Mesendoderm (in vitro differentiated cells): ENCODE measurements around the gene POR.

ENCODE experiments used
- DNase-seq: peaks from one replicate; pipeline ENCODE4 v3.0.0; 2013
- H2AK5ac ChIP-seq: 2 replicates; pipeline ENCODE4 v1.6.1; 2013; ENCODE audit warnings: low read length, inconsistent platforms
- H2BK120ac ChIP-seq: 2 replicates; pipeline ENCODE4 v1.6.1; 2013; ENCODE audit warnings: low read depth, mild to moderate bottlenecking, low read length, moderate library complexity, mixed read lengths
- H2BK15ac ChIP-seq: replicated peaks from 2 replicates; pipeline ENCODE4 v1.6.1; 2013; ENCODE audit warnings: low read depth, mild to moderate bottlenecking, moderate library complexity
- H2BK5ac ChIP-seq: 2 replicates; pipeline ENCODE4 v1.6.1; 2013; ENCODE audit warnings: low read length, inconsistent platforms
- H3K18ac ChIP-seq: 2 replicates; pipeline ENCODE4 v1.6.1; 2013; ENCODE audit warnings: mild to moderate bottlenecking, low read length, mixed read lengths
- H3K23ac ChIP-seq: one replicate; pipeline ENCODE4 v1.6.1; 2013; ENCODE audit warnings: low read length
- H3K27ac ChIP-seq: 2 replicates; pipeline ENCODE4 v1.5.1; 2013; ENCODE audit warnings: low read depth, mild to moderate bottlenecking, inconsistent platforms, low read length, moderate library complexity
- H3K27me3 ChIP-seq: 2 replicates; pipeline ENCODE4 v1.6.1; 2013; ENCODE audit warnings: low read length, control low read depth, mild to moderate bottlenecking, inconsistent platforms; ENCODE audit not compliant: insufficient read depth, poor library complexity
- H3K36me3 ChIP-seq: 2 replicates; pipeline ENCODE4 v1.6.1; 2013; ENCODE audit warnings: low read length, inconsistent platforms; ENCODE audit not compliant: control insufficient read depth, insufficient read depth
- H3K4ac ChIP-seq: one replicate; pipeline ENCODE4 v1.6.1; 2013; ENCODE audit warnings: low read depth, mild to moderate bottlenecking, low read length, moderate library complexity
- H3K4me1 ChIP-seq: 2 replicates; pipeline ENCODE4 v1.6.1; 2013; ENCODE audit warnings: low read depth, low read length, inconsistent platforms; ENCODE audit not compliant: control insufficient read depth
- H3K4me2 ChIP-seq: 2 replicates; pipeline ENCODE4 v1.6.1; 2013; ENCODE audit warnings: low read length
- H3K4me3 ChIP-seq: 2 replicates; pipeline ENCODE4 v1.5.1; 2013; ENCODE audit warnings: mild to moderate bottlenecking, low read length
- H3K56ac ChIP-seq: one replicate; pipeline ENCODE4 v1.6.1; 2013; ENCODE audit warnings: low read length
- H3K79me1 ChIP-seq: 2 replicates; pipeline ENCODE4 v1.6.1; 2013; ENCODE audit warnings: low read length, inconsistent platforms
- H3K79me2 ChIP-seq: 2 replicates; pipeline ENCODE4 v1.6.1; 2013; ENCODE audit warnings: mild to moderate bottlenecking, low read length; ENCODE audit not compliant: control insufficient read depth, insufficient read depth
- H3K9ac ChIP-seq: 2 replicates; pipeline ENCODE4 v1.6.1; 2013; ENCODE audit warnings: low read length, inconsistent platforms
- H4K5ac ChIP-seq: one replicate; pipeline ENCODE4 v1.6.1; 2013; ENCODE audit warnings: low read length
- H4K8ac ChIP-seq: one replicate; pipeline ENCODE4 v1.6.1; 2013; ENCODE audit warnings: low read depth, mild to moderate bottlenecking, control low read depth, low read length, moderate library complexity
- WGBS: extraction: QIAGEN DNeasy Blood & Tissue Kit; methylation state at CpG from one replicate; pipeline ENCODE4 v1.1.7; 2013; ENCODE audit warnings: low lambda C conversion rate, missing lambda C conversion rate; ENCODE audit not compliant: insufficient coverage; ENCODE audit errors: extremely low coverage; 5-methylcytosine and 5-hydroxymethylcytosine counted together

The POR gene

DNA sequence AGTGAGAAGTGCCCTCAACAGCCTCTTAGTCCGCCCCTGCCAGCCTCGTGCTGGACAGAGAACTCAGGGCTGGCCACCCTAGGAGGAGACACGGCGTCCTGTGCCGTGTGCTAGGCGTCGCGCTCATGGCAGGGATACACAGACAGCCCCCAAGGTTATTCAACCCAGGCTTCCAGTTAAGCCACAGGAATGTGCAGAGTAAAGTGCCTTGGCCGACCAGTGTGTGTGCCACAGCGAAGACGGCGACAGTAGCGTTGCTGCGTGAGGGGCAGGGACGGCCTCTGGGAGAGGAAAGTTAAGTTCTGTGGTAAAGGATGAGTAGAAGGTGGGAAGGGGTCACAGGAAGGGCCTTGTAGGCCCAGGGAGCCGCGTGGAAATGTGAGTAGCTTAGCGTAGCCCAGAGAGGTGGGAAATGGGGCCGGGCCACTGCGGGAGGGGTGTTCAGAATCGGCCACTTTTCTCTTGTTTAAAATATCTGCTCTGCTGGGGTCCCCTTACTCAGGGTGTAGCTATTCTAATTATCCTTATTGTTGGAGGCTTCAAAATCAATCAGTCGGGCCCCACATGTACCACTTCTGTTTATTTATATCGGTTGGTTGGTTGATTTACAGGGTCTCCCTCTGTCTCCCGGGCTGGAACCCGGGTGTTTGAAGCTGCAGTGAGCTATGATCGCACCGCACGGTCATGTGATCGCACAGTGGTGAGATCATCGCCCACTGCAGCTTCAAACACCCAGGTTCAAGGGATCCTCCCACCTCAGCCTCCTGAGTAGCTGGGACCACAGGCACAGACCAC, 54.9 kb downstream of the POR start:
- H3K56ac ChIP-seq = no peak overlapping the region
- H2BK5ac ChIP-seq = no peak overlapping the region
- H4K5ac ChIP-seq = no peak overlapping the region
- no peak overlapping the region for H3K4me2 ChIP-seq
- no peaks in the 10 kb centered on the region for H3K79me1 ChIP-seq
- no peaks in the 10 kb centered on the region for H3K27me3 ChIP-seq
- H2AK5ac ChIP-seq = no peak overlapping the region
- H4K8ac ChIP-seq = no peak overlapping the region
- H2BK15ac ChIP-seq = no peak overlapping the region
- DNase-seq = no peak
- H3K9ac ChIP-seq = no peak overlapping the region
- H2BK120ac ChIP-seq = no peak overlapping the region
- H3K36me3 ChIP-seq = peaks cover 1% of the 10 kb centered on the region
- H3K4ac ChIP-seq = no peak overlapping the region
- no peak overlapping the region for H3K27ac ChIP-seq
- no CpG with 5 or more reads among the region's 30 CpGs for WGBS
- H3K4me1 ChIP-seq = no peaks in the 10 kb centered on the region
- no peaks in the 10 kb centered on the region for H3K79me2 ChIP-seq
- H3K4me3 ChIP-seq = no peak overlapping the region
- no peak overlapping the region for H3K18ac ChIP-seq
- no peak overlapping the region for H3K23ac ChIP-seq

DNA sequence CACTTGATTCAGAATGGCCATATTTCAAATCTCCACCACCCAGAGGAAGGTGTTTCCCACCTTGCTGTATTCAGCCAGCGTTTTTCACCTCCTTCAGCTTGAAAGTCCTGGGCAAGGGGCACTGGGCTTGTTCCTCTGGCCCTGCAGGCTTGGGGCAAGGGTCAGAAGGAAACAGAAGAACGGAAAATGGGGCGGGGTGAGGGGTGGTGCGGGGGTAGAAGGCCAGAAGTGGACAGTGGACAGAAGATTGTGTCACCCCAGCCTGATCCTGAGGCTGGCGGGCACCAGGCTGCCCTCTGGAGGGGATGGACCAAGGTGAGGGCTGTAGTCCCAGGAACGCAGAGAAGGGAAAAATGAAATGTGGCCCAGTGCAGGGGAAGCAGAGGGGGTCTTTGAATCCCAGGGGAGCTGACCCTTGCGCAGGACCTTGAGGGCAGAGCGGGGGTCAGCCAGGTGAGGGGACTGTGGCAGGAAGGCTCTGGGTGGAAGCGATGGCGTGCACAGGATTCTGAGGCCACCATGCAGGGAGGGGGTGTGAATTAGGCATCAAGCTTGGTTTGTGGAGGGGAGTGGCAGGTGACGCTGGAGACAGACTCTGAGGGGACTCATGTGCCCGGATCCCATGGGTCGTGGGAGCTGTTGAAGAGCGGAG, 56.5 kb downstream of the POR start:
- H3K4me2 ChIP-seq = no peak overlapping the region
- no peak overlapping the region for H3K23ac ChIP-seq
- no peak overlapping the region for H3K18ac ChIP-seq
- DNase-seq = no peak
- no peak overlapping the region for H3K27ac ChIP-seq
- no peaks in the 10 kb centered on the region for H3K27me3 ChIP-seq
- H3K4me3 ChIP-seq = no peak overlapping the region
- H2AK5ac ChIP-seq = no peak overlapping the region
- no peak overlapping the region for H3K4ac ChIP-seq
- H4K8ac ChIP-seq = no peak overlapping the region
- no peak overlapping the region for H3K56ac ChIP-seq
- no peak overlapping the region for H2BK120ac ChIP-seq
- no peaks in the 10 kb centered on the region for H3K79me1 ChIP-seq
- no peak overlapping the region for H4K5ac ChIP-seq
- peaks cover 1% of the 10 kb centered on the region for H3K36me3 ChIP-seq
- H3K9ac ChIP-seq = no peak overlapping the region
- H3K4me1 ChIP-seq = no peaks in the 10 kb centered on the region
- no peaks in the 10 kb centered on the region for H3K79me2 ChIP-seq
- H2BK15ac ChIP-seq = no peak overlapping the region
- no CpG with 5 or more reads among the region's 14 CpGs for WGBS
- no peak overlapping the region for H2BK5ac ChIP-seq

DNA sequence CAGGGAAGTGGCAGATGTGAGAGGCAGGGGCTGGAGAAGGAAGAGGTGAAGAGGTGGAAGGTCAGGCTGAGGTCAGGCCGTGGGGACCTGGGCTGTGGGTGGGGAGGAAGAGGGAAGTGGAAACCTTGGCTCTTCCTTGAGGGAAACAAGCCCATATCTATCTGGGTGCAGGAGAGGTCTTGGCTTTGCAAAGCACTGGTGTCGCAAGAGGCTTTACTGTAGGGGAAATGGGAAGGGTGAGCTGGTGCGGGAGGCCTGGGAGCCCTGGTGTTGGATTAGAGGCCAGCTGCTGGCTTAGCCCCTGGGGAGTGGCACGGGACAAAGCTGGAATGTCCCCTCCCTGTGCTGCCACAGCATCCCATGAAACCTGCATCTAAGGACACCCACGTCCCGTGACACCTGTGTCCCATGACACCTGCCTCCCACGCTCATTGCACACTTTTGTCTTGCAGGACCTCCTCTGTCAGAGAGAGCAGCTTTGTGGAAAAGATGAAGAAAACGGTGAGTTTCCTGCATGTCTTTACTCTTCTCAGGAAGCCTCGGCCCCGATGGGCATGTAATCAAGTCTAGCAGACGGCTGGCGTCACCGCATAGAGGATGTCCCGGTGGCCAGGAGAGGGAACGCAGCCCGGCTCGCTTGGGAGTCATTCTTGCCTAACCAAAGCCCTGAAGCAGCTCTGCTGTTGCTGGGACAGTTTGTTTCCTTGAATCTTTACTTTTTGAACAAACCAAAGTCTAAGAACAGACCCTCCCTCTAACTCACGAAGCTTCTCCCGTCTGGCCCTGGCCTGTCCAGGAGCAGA, 57.2 kb downstream of the POR start:
- peak; percentile 53 for DNase-seq
- Histone ChIP-seq H3K9ac (no peak overlapping the region), H2BK120ac (no peak overlapping the region), H3K4me1 (no peaks in the 10 kb centered on the region), H3K79me1 (no peaks in the 10 kb centered on the region), H3K23ac (no peak overlapping the region), H3K27ac (no peak overlapping the region), H4K5ac (no peak overlapping the region), H3K18ac (no peak overlapping the region), H3K79me2 (no peaks in the 10 kb centered on the region), H3K36me3 (peaks cover 1% of the 10 kb centered on the region), H3K4ac (no peak overlapping the region), H2BK5ac (no peak overlapping the region), H4K8ac (no peak overlapping the region), H3K4me3 (no peak overlapping the region), H2BK15ac (no peak overlapping the region), H2AK5ac (no peak overlapping the region), H3K56ac (no peak overlapping the region), H3K4me2 (no peak overlapping the region), H3K27me3 (no peaks in the 10 kb centered on the region)
- WGBS = no CpG with 5 or more reads among the region's 19 CpGs

DNA sequence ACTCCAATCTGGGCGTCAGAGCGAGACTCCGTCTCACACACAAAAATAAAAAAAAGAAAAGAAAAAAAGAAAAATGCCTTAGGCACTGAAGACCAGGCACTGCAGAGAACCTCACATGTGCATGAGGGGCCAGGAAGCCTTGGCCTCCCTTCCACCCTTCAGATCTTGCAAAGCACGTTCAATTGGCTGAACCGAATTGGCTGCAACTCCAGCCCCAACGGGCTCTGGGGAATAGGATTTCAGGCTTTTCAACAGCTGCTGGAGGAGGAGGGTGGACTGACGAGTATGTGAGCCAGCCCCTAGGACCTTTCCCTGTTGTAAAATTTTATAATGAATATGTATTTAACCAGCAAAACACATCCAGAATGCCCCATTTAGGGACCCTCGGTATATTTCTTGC, 62.8 kb downstream of the POR start:
- Histone ChIP-seq H2BK5ac (no peak overlapping the region), H3K18ac (no peak overlapping the region), H3K79me1 (no peaks in the 10 kb centered on the region), H3K23ac (no peak overlapping the region), H2BK120ac (no peak overlapping the region), H3K56ac (no peak overlapping the region), H3K36me3 (peaks cover 3% of the 10 kb centered on the region), H3K4me1 (no peaks in the 10 kb centered on the region), H2AK5ac (no peak overlapping the region), H4K8ac (no peak overlapping the region), H3K4ac (no peak overlapping the region), H3K79me2 (no peaks in the 10 kb centered on the region), H4K5ac (no peak overlapping the region), H2BK15ac (no peak overlapping the region), H3K4me2 (no peak overlapping the region), H3K4me3 (no peak overlapping the region), H3K27me3 (no peaks in the 10 kb centered on the region), H3K27ac (no peak overlapping the region), H3K9ac (no peak overlapping the region)
- no CpG with 5 or more reads among the region's 8 CpGs for whole genome bisulfite sequencing
- DNase-seq = no peak

DNA sequence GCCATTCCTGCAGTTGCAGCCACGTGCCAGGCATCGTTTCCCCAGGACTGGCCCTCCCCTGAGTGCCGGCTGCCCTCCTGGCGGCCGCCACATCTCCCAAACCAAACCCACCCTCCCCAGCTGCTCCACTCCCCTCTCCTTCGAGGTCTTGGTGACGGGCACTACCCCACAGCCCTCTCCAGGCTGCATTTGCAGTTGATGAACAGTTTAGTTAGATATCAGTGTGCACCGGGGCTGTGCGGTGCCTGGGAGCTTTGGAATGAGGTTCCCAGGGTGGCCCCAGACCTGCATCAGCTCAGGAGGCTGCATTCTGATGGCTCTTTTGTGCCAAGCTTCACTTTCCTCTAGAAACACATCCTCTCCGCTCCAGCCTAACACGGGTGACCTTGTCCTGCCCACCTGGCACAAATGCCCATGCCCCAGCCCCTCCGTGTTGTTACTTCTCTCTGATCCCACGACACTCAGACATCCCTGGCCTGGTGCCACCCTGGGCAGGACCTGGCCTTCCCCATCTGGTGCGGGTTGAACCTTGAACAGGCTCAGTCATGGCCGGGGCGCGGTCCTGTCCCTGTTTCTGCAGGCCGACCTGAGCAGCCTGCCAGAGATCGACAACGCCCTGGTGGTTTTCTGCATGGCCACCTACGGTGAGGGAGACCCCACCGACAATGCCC, 64.9 kb downstream of the POR start:
- Histone ChIP-seq H2BK5ac (no peak overlapping the region), H3K4me1 (no peaks in the 10 kb centered on the region), H2AK5ac (no peak overlapping the region), H3K27ac (no peak overlapping the region), H3K4ac (no peak overlapping the region), H3K4me3 (no peak overlapping the region), H2BK120ac (no peak overlapping the region), H3K56ac (no peak overlapping the region), H4K8ac (no peak overlapping the region), H3K27me3 (no peaks in the 10 kb centered on the region), H3K18ac (no peak overlapping the region), H3K4me2 (no peak overlapping the region), H3K9ac (no peak overlapping the region), H3K79me1 (no peaks in the 10 kb centered on the region), H3K23ac (no peak overlapping the region), H4K5ac (no peak overlapping the region), H3K79me2 (no peaks in the 10 kb centered on the region), H3K36me3 (peaks cover 4% of the 10 kb centered on the region), H2BK15ac (no peak overlapping the region)
- no CpG with 5 or more reads among the region's 22 CpGs for WGBS
- DNase-seq = no peak
